Chondrocyte (in vitro differentiated cells): ENCODE measurements around the gene RBM23. TPM values are rescaled to one million over a fixed set of nuclear protein-coding genes. Genes with fewer than 3 reads are reported as not detected.

Experiments
- DNase-seq: peaks from one replicate; pipeline ENCODE4 v3.0.0; 2021; ENCODE audit warnings: mixed read lengths, low spot score
- H3K27ac Mint-ChIP-seq: one replicate; pipeline ENCODE4 v1.8.0; 2021; ENCODE audit warnings: mild to moderate bottlenecking, moderate library complexity, mixed read lengths; ENCODE audit not compliant: unreplicated experiment
- H3K27me3 Mint-ChIP-seq: 2 replicates; pipeline ENCODE4 v1.8.0; 2021; ENCODE audit warnings: low read depth, mixed read lengths
- H3K36me3 Mint-ChIP-seq: 2 replicates; pipeline ENCODE4 v1.8.0; 2021; ENCODE audit warnings: low read depth, mixed read lengths
- H3K4me1 Mint-ChIP-seq: 2 replicates; pipeline ENCODE4 v1.8.0; 2021; ENCODE audit warnings: low read depth, mild to moderate bottlenecking, mixed read lengths
- H3K4me3 Mint-ChIP-seq: one replicate; pipeline ENCODE4 v1.8.0; 2021; ENCODE audit warnings: mild to moderate bottlenecking, moderate library complexity, mixed read lengths; ENCODE audit not compliant: unreplicated experiment
- H3K9me3 Mint-ChIP-seq: 2 replicates; pipeline ENCODE4 v1.8.0; 2021; ENCODE audit warnings: low read depth, mixed read lengths
- CTCF ChIP-seq: fragments of 200-600 bp; sonication (generic); IDR thresholded peaks from 2 replicates; pipeline ENCODE4 v1.5.0; 2021; ENCODE audit warnings: antibody characterized with exemption, mild to moderate bottlenecking, moderate library complexity
- total RNA-seq: library from RNA; stranded (reverse); gene quantifications from 3 replicates; pipeline ENCODE4 v1.2.1, GENCODE V29; 2021

RBM23 gene
- total RNA-seq, 1 donor from 2014 or later = 53.1 TPM

- H3K36me3 Mint-ChIP-seq = peaks cover 37% of the 10 kb centered on the region
- H3K27me3 Mint-ChIP-seq = no peaks in the 10 kb centered on the region
Observed at GRCh38 chr14:22875003-22875747, 43.8 kb downstream of the RBM23 start.

GRCh38 chr14:22872833-22873520 lies 46.0 kb downstream of the RBM23 start:
- peak; percentile 58 for TF ChIP-seq CTCF
- peak overlapping the region; percentile 94 for H3K27ac Mint-ChIP-seq
- peaks cover 25% of the 10 kb centered on the region for H3K36me3 Mint-ChIP-seq
- no peaks in the 10 kb centered on the region for H3K9me3 Mint-ChIP-seq
- peaks cover 25% of the 10 kb centered on the region for H3K4me1 Mint-ChIP-seq
- no peak for DNase-seq
- peak overlapping the region; percentile 87 for H3K4me3 Mint-ChIP-seq
- no peaks in the 10 kb centered on the region for H3K27me3 Mint-ChIP-seq

More at GRCh38 chr14:22875003-22875747, 43.8 kb downstream of the RBM23 start:
- TF ChIP-seq CTCF = no peak
- Mint-ChIP-seq H3K4me1 (peaks cover 25% of the 10 kb centered on the region), H3K4me3 (no peak overlapping the region), H3K9me3 (no peaks in the 10 kb centered on the region), H3K27ac (no peak overlapping the region)
- DNase-seq = no peak

DNA sequence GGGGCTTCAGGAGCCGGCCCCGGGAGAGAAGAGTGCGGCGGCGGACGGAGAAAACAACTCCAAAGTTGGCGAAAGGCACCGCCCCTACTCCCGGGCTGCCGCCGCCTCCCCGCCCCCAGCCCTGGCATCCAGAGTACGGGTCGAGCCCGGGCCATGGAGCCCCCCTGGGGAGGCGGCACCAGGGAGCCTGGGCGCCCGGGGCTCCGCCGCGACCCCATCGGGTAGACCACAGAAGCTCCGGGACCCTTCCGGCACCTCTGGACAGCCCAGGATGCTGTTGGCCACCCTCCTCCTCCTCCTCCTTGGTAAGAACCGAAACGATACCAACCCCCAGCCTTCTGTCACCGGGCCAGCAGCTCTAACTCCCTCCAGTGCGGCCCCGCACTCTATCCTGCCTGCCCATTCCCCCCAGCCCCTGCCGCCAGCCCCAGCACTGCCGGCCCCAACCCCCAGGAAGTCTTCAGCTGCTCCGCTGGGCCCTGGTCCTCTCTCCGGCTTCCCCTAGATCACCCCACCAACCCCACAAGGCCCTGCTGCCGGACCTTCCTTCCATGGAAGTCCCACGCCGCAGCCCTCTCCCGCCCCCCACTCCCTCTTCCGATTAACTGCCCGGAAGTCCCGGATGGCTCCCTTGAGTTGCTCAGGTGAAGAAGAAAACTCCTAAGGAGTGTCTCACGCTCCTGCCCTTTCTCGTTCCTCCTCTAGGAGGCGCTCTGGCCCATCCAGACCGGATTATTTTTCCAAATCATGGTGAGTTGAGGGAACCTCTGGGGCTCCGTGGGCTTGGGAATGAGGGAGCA lies 46.7 kb downstream of the RBM23 start:
- Mint-ChIP-seq H3K4me3 (peak overlapping the region; percentile 87), H3K27me3 (no peaks in the 10 kb centered on the region), H3K36me3 (peaks cover 20% of the 10 kb centered on the region), H3K9me3 (no peaks in the 10 kb centered on the region), H3K27ac (peak overlapping the region; percentile 94), H3K4me1 (peaks cover 25% of the 10 kb centered on the region)
- DNase-seq = no peak
- TF ChIP-seq CTCF = peak; percentile 94

- DNase-seq = no peak
- Mint-ChIP-seq H3K36me3 (peaks cover 20% of the 10 kb centered on the region), H3K4me3 (peak within 1 kb of the TSS; percentile 87), H3K27ac (peak within 1 kb of the TSS; percentile 97), H3K27me3 (no peaks in the 10 kb centered on the region), H3K4me1 (peaks cover 25% of the 10 kb centered on the region), H3K9me3 (no peaks in the 10 kb centered on the region)
- peak; percentile 22 for TF ChIP-seq CTCF
Observed at GRCh38 chr14:22871224-22872032, 47.5 kb downstream of the RBM23 start, which contains the start of gene LRP10. Gene LRP10 (plus strand): TSS chr14:22871740. CDS start chr14:22872304, 564 bp downstream.
